ENCODE measurements around the gene COX18. TPM values are rescaled to one million over a fixed set of nuclear protein-coding genes. Genes with fewer than 3 reads are reported as not detected.

The COX18 gene
- total and polyA plus RNA-seq, 2 of the 4 experiments (the other 2 are of a cell fraction): 8.0 to 22.0 TPM

GRCh38 chr4:73099143-73099542, 29.6 kb upstream of the COX18 start:
- no peak overlapping the region for H3K23ac ChIP-seq (ENCODE audit: low read depth, low read length)
- no peak overlapping the region for H2BK5ac ChIP-seq (ENCODE audit: low read depth, low read length, poor library complexity, severe bottlenecking)
- H3K14ac ChIP-seq (replicated peaks; ENCODE audit: low read depth, low read length): no peak overlapping the region
- H3K36me3 ChIP-seq (ENCODE audit: control insufficient read depth, insufficient read depth, low read length): peaks cover 41% of the 10 kb centered on the region
- no peak overlapping the region for H3K4me2 ChIP-seq (ENCODE audit: low read depth, low read length)
- no peak overlapping the region for H3K9ac ChIP-seq (ENCODE audit: low read depth, low read length)
- H4K5ac ChIP-seq (ENCODE audit: low read depth, low read length): no peak overlapping the region
- H3K27me3 ChIP-seq (ENCODE audit: control insufficient read depth, insufficient read depth, low read length): no peaks in the 10 kb centered on the region
- TF ChIP-seq NFE2L2 (IDR thresholded peaks at IDR 0.05; ENCODE audit: low read depth, low read length) (no peak), SMC3 (IDR thresholded peaks at IDR 0.05; ENCODE audit: low read depth, low read length) (no peak), CHD1 (IDR thresholded peaks at IDR 0.05; ENCODE audit: low read depth, low read length) (no peak), CTCF (conservative IDR thresholded peaks at IDR 0.05; ENCODE audit: low read depth, low read length) (no peak), USF2 (IDR thresholded peaks at IDR 0.05; ENCODE audit: low read depth, low read length) (no peak), FOS (IDR thresholded peaks at IDR 0.05; ENCODE audit: low read depth, low read length) (no peak)
- TF ChIP-seq, protein P1, sequence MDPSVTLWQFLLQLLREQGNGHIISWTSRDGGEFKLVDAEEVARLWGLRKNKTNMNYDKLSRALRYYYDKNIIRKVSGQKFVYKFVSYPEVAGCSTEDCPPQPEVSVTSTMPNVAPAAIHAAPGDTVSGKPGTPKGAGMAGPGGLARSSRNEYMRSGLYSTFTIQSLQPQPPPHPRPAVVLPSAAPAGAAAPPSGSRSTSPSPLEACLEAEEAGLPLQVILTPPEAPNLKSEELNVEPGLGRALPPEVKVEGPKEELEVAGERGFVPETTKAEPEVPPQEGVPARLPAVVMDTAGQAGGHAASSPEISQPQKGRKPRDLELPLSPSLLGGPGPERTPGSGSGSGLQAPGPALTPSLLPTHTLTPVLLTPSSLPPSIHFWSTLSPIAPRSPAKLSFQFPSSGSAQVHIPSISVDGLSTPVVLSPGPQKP (IDR thresholded peaks at IDR 0.05; ENCODE audit: borderline replicate concordance, low read depth, low read length): no peak
- H2AK9ac ChIP-seq (replicated peaks; ENCODE audit: low read depth, low read length, poor library complexity): no peak overlapping the region
- no peaks in the 10 kb centered on the region for H3K9me3 ChIP-seq (ENCODE audit: control insufficient read depth, insufficient read depth, low read length)
- H4K20me1 ChIP-seq (ENCODE audit: insufficient read depth, low read length): no peaks in the 10 kb centered on the region; the same call in 1 of the 2 replicates
- no peak overlapping the region for H2AK5ac ChIP-seq (ENCODE audit: low read depth, low read length)
- dilution Hi-C loops (cut with HindIII; ENCODE audit: low sequenced_read_pairs, unreplicated experiment) (no loop called here), in situ Hi-C loops (cut with MboI; ENCODE audit: low sequenced_read_pairs) (no loop called here), intact Hi-C loops (cut with micrococcal nuclease) (no loop called here)
- no peak overlapping the region for H4K91ac ChIP-seq (ENCODE audit: insufficient read depth, low read depth, low read length)
- H3K9me1 ChIP-seq (ENCODE audit: insufficient read depth, low read length): 0 out of 2 replicates have a peak, but pooled peaks cover 2% of the 10 kb centered on the region
- H3K27ac ChIP-seq (ENCODE audit: insufficient read depth, low read length): no peak overlapping the region
- ChIA-PET POLR2A (ENCODE audit: unreplicated experiment) (no interaction called here), CTCF (interaction anchor here (1.0 kb wide), 1 partner anchor 17 kb away, joined by 3 read pairs; no protein-coding TSS in a partner anchor)
- H4K8ac ChIP-seq (ENCODE audit: low read depth in 2 of 2, low read length in 2 of 2): no peak overlapping the region
- H2BK15ac ChIP-seq (ENCODE audit: low read depth, low read length): no peak overlapping the region
- H2BK20ac ChIP-seq (ENCODE audit: low read depth, low read length): no peak overlapping the region
- DNase-seq: no peak
- no peak overlapping the region for H3K56ac ChIP-seq (ENCODE audit: extremely low read depth, insufficient read depth, low read length)
- H2AFZ ChIP-seq (replicated peaks; ENCODE audit: low read length, poor library complexity): no peak overlapping the region
- no peak for ATAC-seq (ENCODE audit: low read depth)
- 67% methylated on average over 1 of the region's 7 CpGs; no CpG with 5 or more reads in 1 of the 2 experiments for WGBS, 2 experiments (ENCODE audit: extremely low coverage in 2 of 2, insufficient read length in 1 of 2)
- H3K4me3 ChIP-seq (ENCODE audit: insufficient read depth, low read depth, low read length): no peak overlapping the region
- H3K18ac ChIP-seq (ENCODE audit: low read depth, low read length): no peak overlapping the region
- H3K4ac ChIP-seq (ENCODE audit: low read depth, low read length): no peak overlapping the region
- peaks cover 9 to 16% of the 10 kb centered on the region in 2 experiments for H3K79me1 ChIP-seq (ENCODE audit: low read depth in 1 of 2, low read length in 2 of 2)
- BruUV-seq (replicated peaks): no TSS peak
- no peaks in the 10 kb centered on the region for H3K4me1 ChIP-seq (ENCODE audit: control insufficient read depth, insufficient read depth, low read length)
- no peak overlapping the region for H2BK120ac ChIP-seq (ENCODE audit: low read depth, low read length)
